GM18907 (cell line): Measurements from ENCODE around the gene TPP1.

ENCODE experiments used
- ATAC-seq: cut with Tn5 transposase; IDR thresholded peaks from one replicate; pipeline ENCODE4 v1.9.1; 2021; ENCODE audit warnings: mild to moderate bottlenecking, moderate library complexity; ENCODE audit not compliant: unreplicated experiment

The TPP1 gene

DNA sequence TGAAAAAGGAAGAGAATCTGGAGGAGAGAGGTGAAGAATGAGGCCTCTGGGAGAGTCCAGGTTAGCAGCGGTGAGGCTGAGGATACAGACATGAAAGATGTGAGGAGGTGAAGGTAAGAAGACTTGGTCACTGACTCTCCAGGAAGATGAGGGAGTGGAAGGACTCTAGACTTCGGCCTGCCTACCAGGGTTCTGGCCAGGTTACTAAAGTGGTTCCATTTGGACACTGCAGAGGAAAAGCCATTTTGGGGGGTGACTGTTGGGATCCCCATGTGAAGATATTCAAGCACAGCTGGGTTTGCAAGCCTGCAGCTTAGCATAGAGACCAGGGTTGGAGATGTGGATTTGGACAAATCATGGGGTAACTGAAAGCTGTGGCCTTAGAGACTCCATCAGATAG is 28.6 kb upstream of the TPP1 start:
- no peak for ATAC-seq

DNA sequence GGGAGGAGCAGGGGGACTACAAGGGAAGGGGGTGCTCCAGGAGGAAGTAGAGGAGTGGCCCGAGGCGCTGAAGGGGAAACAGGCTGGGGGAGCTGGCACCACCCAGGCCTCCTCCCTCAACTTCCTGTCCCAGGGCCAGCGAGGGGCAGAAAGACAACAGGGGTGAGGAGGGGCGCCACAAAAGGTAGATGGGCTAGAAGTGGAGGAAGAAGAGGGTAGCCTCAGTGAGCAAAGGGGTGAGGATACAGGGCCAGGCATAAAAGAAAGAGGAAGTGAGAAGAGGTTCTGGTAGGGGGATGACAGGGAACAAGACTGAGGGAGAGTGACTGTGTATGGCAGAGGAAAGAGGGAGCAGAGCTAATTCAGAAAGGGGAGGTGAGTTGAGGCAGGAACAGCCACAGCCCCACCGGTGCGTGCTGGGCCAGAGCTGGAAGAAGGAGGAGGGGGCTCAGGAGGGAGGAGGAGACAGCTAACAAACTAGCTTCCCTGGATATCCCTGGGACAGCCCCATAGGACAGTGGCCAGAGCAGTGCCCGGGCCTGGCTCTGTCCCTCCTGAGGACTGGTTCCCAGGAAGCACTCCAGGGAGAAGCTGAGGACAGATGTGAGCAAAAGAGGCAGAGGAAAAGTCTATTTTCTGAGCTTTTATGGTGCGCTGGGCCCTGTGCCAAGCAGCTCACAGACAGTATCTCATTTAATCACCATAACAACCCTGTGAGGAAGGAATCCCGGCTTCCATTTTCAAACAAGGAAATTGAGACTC is 27.9 kb upstream of the TPP1 start:
- ATAC-seq = peak; percentile 94

DNA sequence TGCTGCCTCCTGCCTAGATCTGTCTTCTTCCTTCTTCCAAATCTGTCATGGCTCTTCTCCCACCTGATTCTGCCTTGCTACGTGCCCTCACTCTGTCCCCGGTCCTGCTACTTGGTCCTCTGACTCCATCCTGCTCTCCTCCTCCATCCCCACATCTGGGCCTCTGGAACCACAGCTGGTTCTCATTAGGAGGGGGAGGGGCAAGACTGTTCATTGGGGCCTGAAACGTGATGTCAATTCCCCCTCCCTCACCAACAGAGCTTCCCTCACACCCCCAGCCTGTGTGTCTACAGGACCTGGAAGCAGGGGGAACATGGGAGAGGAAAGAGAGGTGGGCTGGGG is 27.3 kb upstream of the TPP1 start:
- peak; percentile 2 for ATAC-seq

DNA sequence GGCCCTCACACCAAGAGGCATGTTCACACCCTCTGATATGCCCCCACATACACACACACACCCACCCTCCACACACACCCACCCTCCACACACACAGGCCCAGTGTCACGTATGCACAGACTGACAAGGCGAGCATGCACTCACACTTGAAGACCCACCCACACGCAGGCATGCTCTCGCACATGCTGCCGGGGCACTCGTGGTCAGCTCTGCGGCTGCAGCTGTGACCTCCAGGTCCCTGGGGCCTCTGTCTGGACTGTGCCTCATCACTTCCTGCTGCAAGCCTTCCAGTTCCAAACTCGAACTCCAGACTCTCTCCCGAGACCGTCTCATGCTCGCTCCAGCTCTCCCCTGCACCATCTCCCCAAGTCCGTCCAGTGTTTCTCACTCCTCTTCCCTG is 26.8 kb upstream of the TPP1 start:
- peak; percentile 55 for ATAC-seq

- ATAC-seq = no peak
These were observed 23.7 kb upstream of the TPP1 start for GRCh38 chr11:6642957-6643356.

DNA sequence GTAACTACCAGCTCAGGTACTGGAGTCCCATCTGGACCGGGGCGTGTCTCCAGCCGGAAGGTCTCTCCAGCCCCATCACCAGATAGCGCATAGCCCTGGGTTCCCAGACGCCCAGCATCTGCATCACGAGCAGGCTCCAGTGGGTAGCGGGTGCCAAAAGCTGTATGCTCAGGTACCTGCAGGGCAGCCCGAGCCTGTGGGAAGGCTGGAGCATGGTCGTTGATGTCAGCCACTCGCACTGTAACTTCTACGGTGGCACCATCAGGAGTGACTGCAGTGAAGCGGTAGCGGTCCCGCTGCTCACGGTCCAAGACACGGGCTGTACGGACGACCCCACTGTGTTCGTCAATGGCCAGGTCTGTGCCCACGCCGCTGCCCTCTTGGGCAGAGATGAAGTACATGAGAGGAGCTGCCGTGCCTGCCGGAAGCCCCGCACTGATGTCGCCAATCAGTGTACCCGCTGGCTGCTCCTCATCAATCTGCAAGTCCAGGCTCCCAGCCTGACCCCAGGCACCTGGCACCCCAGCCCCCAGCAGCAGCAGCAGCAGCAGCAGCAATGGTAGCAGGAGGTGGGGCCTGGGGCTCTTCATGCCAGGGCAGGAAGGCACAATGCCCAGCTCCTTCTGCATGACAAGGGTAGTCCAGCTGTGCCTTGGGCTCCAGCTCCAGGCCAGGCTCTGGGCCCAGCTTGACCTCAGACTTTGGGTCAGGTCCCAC is 21.9 kb upstream of the TPP1 start:
- ATAC-seq = no peak

DNA sequence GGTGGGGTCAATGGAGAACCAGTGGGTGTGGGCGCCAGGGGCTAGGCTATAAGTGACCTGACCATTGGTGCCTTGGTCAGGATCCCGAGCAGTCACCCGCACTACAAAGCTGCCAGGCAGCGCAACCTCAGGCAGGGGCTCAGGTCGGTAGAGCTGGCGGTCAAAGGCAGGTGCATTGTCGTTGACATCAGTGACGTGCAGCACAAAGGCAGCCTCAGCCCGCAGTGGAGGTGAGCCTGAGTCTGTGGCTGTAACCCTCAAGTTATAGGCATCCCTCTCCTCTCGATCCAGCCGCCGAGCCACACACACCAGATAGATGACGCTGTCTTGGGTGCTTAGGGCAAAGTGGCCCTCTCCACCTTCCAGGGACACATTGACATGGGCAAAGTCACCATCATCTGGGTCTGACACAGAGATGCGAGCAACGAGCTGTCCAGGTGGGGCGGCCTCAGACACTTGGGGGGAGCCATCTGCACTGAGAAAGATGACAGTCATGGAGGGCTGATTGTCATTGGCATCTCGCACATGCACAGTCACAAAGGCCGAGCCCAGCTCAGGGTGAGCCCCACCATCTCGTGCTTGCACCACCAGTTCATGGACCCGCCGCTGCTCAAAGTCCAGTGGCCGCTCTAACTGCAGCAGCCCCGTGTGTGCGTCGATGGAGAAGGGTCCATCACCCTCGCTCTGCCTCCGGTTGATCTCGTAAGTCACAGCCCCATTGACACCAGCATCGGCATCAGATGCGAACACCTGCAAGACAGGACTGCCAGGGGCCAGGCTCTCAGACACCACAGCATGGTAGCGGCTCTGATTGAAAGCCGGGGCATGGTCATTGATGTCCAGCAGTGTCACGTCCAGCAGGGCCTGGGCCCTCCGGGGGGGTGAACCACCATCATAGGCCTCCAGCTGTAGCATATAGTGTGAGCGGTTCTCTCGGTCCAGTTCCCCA is 21.1 kb upstream of the TPP1 start:
- ATAC-seq = no peak

- ATAC-seq = no peak
These were observed 19.2 kb upstream of the TPP1 start for GRCh38 chr11:6638429-6638828.

- ATAC-seq = no peak
These were observed 18.6 kb upstream of the TPP1 start for GRCh38 chr11:6637871-6638270.

- no peak for ATAC-seq
These were observed 17.3 kb upstream of the TPP1 start for GRCh38 chr11:6636480-6636879.

DNA sequence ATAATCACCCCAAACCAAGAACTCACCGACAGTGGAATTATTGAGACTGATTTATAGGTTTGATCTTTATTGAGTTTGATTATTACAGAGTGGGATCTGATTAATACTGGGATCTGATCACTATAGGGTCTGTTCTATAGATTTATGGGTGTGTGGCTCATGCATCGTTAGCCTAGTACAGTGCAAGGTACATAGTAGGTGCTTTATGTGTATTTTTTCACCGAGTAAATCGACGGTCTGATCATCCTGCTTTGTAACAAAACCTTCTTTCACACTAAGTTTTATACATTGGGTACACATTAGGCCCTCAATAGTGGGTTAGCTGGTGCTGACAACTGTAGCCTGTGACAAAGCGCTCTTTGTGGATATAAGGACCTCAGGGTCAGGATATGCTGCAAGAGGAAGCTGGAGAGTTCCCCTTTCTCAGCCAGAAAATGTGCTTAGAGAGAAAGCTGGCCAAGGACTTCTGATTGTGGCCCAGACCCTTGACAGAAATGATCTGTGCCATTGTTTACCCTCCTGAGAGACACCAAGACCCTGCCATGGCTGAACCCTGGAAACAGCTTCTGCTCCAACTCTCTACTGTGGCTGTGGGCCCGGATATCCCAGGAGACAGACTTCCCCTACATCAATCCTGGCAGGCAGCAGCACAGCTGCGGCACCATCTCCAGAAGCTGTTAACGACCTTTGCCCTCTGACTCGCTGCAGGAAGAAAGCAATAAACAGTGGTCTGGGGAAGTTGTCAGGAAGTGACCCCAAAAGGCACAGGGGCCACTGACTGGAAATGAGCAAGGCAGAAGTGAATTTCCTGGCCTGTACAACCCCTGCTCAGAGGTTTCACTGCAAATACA is 16.1 kb upstream of the TPP1 start:
- ATAC-seq = no peak

DNA sequence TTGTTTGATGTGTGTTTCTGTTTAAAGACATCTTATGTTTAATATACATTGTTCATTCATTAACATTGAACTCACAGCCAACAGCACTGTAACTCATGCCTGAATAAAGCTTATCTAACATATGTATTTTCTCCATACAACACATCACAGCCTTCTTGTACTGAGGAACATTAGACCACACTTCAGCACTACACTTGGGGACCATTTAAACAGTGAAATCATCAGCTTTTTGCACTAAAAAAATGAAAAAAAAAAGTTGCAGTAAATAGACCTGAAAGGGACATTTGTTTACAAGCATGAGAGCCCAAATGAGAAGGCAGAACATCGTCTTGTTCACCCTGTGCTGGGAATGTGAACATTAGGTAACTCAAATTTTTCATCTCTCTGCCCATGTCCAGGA is 15.3 kb upstream of the TPP1 start:
- no peak for ATAC-seq

DNA sequence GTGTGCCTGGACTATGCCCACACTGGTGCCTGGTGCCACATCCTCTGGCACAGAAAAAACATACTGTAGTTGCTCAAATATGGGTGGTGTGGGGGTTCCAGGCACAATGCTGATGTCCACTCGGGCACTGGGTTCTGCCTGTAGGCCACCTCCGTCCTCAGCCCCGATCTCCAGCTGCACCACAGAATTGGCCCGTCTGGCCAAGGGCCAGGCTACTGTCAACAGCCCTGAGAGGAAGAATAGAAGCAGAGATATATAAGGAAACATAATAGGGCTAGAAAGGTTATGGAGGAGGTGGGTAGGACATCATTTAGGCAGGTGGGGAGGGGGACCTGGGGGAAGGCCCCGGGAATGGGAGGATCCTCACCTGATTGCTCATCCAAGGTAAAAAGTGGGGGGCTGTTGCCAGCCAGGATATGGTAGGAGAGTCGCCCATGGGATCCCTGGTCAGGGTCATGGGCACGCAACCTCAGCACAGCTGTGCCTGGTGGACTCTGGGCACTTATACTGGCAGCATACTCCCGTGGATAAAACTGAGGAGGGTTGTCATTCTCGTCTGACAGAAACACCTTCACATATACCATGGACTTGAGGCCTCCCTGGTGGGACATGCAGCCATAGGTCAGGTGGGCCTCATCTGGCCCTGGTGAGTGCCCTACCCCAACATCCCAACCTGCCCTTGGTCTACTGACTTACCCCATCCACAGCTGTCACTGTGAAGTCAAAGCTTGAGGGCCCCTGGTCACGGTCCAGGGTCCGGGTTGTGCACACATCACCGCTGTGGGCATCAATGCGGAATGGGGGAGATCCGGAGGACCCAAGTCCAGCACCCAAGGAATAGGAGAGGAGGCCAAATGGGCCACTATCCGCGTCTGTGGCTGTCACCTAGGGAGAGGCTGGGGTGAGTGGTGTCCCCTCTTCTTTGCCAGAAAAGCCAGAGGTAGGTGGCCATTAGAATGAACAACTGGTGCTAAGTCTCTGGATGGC is 14.5 kb upstream of the TPP1 start:
- no peak for ATAC-seq

GRCh38 chr11:6632116-6633073 is 13.2 kb upstream of the TPP1 start:
- ATAC-seq = no peak

- no peak for ATAC-seq
These were observed 12.2 kb upstream of the TPP1 start for GRCh38 chr11:6631361-6631890.

DNA sequence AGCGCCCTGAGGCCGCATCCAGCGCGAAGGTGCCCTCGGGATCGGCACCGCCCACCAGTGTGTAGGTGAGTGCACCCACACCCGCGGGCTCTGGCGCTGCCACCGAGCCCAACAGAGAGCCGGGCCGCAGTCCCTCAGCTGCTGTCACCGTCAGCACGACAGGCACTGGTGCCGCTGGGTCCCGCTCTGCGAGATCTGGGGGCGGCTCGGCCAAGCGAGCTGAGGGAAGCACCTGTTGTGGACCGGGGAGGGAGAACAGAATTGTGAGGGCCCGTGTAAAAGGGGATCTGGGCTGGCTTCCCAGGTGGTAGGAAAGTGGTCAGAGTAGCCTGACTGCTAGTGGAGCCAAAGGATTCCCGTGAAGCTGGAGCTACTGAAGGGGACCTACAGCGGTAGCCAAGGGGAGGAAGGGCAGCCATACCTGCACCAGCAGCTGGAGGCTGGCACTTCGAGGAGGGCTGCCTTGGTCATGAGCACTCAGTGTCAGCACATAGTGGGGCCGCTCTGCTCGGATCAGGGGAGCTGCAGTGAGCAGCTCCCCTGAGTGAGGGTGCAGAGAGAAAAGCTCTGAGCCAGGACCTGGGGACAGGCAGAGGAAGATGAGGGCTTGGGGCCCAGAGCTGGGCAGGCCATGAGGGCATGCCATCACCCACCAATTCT is 11.5 kb upstream of the TPP1 start:
- ATAC-seq = no peak

DNA sequence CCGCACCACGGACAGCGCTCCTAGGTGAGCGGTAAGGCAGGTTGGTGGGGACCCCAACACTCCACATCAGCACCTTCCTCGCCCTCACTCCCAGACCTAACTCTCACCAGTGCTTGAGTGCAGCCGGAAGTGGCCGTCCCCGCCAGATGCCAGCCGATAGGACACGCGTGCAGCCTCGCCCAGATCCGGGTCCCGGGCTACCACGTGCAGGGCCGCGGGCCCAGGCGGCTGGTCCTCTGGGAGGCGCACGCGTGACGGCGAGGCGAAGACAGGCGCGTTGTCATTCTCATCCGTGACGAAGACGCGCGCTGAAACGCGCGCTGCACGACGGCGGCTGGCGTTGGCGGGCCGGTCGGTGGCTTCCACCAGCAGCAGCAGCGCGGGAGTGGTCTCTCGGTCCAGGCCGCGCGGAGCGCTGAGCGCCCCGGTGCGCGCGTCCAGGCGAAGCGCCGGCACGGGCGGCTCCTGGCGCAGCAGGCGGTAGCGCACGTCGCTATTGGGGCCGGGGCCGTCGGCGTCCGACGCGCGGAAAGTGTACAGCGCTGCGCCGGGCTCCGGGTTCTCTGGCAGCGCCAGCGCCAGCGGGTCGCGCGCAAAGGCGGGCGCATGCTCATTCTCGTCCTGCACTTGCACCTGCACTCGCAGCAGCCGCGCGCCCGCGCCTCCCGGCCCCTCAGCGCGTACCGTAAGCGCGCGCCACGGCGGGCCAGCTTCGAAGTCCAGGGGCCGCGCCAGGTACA is 10.8 kb upstream of the TPP1 start:
- ATAC-seq = no peak
